Measurements from ENCODE around the gene ENG.

DNA sequence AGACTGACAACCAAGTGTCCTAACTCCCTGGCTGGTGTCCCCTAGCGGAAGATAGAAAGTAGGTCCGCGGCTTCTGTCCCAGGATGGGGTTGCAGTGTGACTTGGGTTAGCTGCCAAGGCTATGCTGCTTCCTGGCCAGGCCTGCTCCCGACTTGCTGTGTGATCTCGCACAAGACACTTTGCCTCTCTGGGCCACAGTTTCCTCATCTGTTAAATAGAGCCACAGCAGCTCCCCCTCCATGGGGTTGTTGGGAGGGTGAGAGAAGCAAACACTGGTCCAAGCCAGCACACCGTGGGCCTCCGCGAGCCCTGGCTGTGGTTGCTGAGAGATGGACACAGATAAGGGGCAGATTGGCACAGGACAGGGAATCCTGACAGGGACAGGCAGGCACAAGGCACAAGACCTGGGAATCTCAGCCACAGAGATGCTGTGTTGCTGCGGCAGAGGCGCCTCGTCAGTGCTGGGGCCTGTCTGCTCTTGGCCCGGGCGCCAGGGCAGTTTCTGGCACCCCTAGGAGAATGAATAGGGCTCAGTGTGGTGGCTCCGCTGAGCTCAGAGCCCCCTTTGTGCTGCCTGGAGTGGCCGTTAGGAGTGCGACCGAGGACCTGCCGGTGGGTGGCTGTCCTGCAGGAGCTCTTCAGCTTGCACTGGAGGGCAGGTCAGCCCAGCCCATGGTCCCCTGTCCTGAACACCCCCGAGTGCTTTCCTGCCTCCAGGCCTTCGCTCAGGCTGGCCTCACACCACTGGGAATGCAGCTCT, 74.2 kb downstream of the ENG start:
- TF ChIP-seq, protein P1, sequence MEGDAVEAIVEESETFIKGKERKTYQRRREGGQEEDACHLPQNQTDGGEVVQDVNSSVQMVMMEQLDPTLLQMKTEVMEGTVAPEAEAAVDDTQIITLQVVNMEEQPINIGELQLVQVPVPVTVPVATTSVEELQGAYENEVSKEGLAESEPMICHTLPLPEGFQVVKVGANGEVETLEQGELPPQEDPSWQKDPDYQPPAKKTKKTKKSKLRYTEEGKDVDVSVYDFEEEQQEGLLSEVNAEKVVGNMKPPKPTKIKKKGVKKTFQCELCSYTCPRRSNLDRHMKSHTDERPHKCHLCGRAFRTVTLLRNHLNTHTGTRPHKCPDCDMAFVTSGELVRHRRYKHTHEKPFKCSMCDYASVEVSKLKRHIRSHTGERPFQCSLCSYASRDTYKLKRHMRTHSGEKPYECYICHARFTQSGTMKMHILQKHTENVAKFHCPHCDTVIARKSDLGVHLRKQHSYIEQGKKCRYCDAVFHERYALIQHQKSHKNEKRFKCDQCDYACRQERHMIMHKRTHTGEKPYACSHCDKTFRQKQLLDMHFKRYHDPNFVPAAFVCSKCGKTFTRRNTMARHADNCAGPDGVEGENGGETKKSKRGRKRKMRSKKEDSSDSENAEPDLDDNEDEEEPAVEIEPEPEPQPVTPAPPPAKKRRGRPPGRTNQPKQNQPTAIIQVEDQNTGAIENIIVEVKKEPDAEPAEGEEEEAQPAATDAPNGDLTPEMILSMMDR (IDR thresholded peaks at IDR 0.05): no peak
- TF ChIP-seq POLR2A (IDR thresholded peaks at IDR 0.05): no peak

Data from lower leg skin (tissue), 3 donors.